ENCODE measurements around the gene MBTPS1. TPM values are rescaled to one million over a fixed set of nuclear protein-coding genes. Genes with fewer than 3 reads are reported as not detected.

Gene MBTPS1
- total and polyA plus RNA-seq, 9 donors: 73.8 to 122 (median 90.3) TPM

DNA sequence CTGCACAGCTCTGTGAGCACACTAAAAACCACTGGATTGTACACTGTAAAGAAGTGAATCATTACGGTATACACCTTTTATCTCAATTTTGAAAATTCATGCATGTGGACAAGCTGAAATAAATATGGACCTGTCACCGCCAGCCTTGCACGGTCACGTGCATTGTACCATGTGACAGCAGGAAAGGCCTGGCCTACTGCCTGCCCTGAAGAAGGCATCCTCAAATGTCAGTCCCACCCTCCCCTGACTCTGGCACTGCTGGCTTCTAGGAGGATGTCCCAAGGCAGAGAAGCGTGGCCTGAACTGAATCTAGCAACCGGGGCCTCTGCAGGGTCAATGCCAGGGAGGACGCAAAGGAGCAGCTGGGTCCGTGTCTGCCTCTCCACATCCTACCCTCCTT, 108.8 kb downstream of the MBTPS1 start:
- TF ChIP-seq POLR2A (IDR thresholded peaks at IDR 0.05): no peak
- Histone ChIP-seq H3K4me3 (no peak overlapping the region), H3K9me3 (no peaks in the 10 kb centered on the region), H3K36me3 (no peaks in the 10 kb centered on the region), H3K27ac (no peak overlapping the region), H3K4me1 (ENCODE audit: insufficient read depth) (no peaks in the 10 kb centered on the region), H3K27me3 (no peaks in the 10 kb centered on the region)
- DNase-seq: no peak
- intact Hi-C loops (cut with DNase I): no loop called here
- WGBS, 3 donors: 56 to 71% (median 60%) methylated on average over 8 of the region's 8 CpGs

DNA sequence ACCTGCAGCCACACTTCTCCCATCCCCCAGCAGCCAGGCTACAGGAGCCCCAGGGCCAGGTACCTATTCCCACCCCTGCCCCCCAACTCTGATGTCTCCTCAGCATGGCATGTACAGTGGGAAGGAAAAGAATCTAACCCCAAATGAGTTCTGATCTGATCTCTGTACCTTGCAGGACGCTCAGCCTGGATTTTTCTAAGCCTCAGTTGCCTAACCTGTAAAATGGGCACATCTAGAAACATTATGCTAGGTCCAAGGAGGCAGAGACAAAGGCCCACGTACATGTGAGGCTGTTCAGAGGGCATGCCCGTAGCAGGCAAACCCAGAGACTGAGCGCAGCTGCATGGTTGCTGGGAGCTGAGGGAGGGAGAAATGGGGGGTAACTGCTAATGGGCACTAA, 109.2 kb downstream of the MBTPS1 start:
- no peak overlapping the region for H3K27ac ChIP-seq
- no peaks in the 10 kb centered on the region for H3K4me1 ChIP-seq (ENCODE audit: insufficient read depth)
- TF ChIP-seq, protein P1, sequence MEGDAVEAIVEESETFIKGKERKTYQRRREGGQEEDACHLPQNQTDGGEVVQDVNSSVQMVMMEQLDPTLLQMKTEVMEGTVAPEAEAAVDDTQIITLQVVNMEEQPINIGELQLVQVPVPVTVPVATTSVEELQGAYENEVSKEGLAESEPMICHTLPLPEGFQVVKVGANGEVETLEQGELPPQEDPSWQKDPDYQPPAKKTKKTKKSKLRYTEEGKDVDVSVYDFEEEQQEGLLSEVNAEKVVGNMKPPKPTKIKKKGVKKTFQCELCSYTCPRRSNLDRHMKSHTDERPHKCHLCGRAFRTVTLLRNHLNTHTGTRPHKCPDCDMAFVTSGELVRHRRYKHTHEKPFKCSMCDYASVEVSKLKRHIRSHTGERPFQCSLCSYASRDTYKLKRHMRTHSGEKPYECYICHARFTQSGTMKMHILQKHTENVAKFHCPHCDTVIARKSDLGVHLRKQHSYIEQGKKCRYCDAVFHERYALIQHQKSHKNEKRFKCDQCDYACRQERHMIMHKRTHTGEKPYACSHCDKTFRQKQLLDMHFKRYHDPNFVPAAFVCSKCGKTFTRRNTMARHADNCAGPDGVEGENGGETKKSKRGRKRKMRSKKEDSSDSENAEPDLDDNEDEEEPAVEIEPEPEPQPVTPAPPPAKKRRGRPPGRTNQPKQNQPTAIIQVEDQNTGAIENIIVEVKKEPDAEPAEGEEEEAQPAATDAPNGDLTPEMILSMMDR (IDR thresholded peaks at IDR 0.05): no peak
- TF ChIP-seq EP300 (IDR thresholded peaks at IDR 0.05): no peak
- no peak for TF ChIP-seq POLR2A (IDR thresholded peaks at IDR 0.05)
- no peaks in the 10 kb centered on the region for H3K36me3 ChIP-seq
- DNase-seq: no peak
- no peak overlapping the region for H3K4me3 ChIP-seq
- H3K27me3 ChIP-seq: no peaks in the 10 kb centered on the region
- no peaks in the 10 kb centered on the region for H3K9me3 ChIP-seq
- intact Hi-C loops (cut with DNase I): no loop called here
- 75 to 86% (median 77%) methylated on average over 4 of the region's 4 CpGs for WGBS, 3 donors

DNA sequence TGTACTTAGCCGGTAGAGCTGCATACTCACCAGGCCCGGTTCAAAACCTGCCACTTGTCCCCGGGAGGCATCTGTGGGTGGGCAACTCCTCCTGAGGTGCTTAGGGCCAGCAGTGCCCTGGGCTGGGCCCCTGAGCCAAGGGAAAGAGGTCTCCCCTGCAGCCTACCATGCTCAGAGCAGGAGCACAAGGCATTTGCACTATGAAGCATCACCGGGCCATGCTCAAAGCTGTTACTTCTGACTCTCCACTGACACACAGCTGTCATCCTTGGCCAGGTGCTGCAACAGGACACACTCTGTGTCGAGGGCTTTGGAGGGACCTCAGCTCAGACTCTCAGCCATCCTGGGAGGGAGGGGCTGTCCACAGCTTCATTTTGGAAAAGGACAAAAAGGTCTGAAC, 111.4 kb downstream of the MBTPS1 start:
- Histone ChIP-seq H3K27ac (no peak overlapping the region), H3K36me3 (no peaks in the 10 kb centered on the region), H3K4me1 (ENCODE audit: insufficient read depth) (no peaks in the 10 kb centered on the region), H3K9me3 (no peaks in the 10 kb centered on the region), H3K27me3 (no peaks in the 10 kb centered on the region), H3K4me3 (no peak overlapping the region)
- intact Hi-C loops (cut with DNase I): no loop called here
- TF ChIP-seq, protein P1 (IDR thresholded peaks at IDR 0.05): no peak
- TF ChIP-seq POLR2A (IDR thresholded peaks at IDR 0.05) (no peak), EP300 (IDR thresholded peaks at IDR 0.05) (no peak)
- DNase-seq: no peak
- 60 to 66% (median 63%) methylated on average over 5 of the region's 5 CpGs for WGBS, 3 donors

DNA sequence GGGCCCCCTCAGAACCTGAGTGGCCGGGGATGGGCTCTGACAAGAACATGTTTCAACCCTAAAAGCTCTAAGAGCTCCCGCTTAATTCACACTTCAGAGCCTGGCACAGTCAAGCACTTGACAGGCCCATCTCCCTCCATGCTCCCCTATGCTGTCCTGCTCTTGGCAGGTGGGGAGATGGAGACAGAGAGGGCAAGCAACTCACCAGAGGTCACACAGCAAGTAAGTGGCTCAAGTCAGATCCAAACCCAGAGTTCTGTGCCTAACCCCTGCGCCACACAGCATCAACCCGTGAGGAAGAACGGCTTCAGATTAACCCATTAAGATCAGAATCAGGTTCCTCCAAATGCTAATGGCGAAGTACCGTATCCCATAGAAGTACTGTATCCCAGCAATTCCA, 112.3 kb downstream of the MBTPS1 start:
- intact Hi-C loops (cut with DNase I): no loop called here
- no peak for DNase-seq
- Histone ChIP-seq H3K9me3 (no peaks in the 10 kb centered on the region), H3K27me3 (no peaks in the 10 kb centered on the region), H3K4me1 (ENCODE audit: insufficient read depth) (no peaks in the 10 kb centered on the region), H3K4me3 (no peak overlapping the region), H3K27ac (no peak overlapping the region), H3K36me3 (no peaks in the 10 kb centered on the region)
- TF ChIP-seq POLR2A (IDR thresholded peaks at IDR 0.05) (no peak), EP300 (IDR thresholded peaks at IDR 0.05) (no peak)
- TF ChIP-seq, protein P1 (IDR thresholded peaks at IDR 0.05): no peak
- 64 to 75% (median 67%) methylated on average over 7 of the region's 7 CpGs for WGBS, 3 donors

Small RNA genes within 50 kb of the gene (small RNA-seq; reads per million reads assigned to genes)
- gene RNA5SP432: not detected

Other genes starting within 250 kb of the MBTPS1 start
- 10 to 100 TPM in 2 of 7 donors, 1 to 10 TPM in 5; 6.8 to 11.8 (median 8.8) TPM for gene MLYCD, start 217.8 kb downstream of the MBTPS1 start, total RNA-seq
- gene MLYCD, start 217.8 kb downstream of the MBTPS1 start, polyA plus RNA-seq: 1 to 10 TPM; 4.4 to 4.6 TPM
- gene OSGIN1, start 163.7 kb downstream of the MBTPS1 start, total RNA-seq: 1 to 10 TPM; 2.0 to 9.3 (median 5.4) TPM
- 1 to 10 TPM in 1 of 2 donors, under 1 TPM in 1; 0.65 to 5.5 TPM for gene OSGIN1, start 163.7 kb downstream of the MBTPS1 start, polyA plus RNA-seq
- under 1 TPM in 3 of 7 donors, not detected in 4; 0.20 to 0.50 (median 0.37) TPM for gene NECAB2, start 148.7 kb downstream of the MBTPS1 start, total RNA-seq
- gene NECAB2, start 148.7 kb downstream of the MBTPS1 start, polyA plus RNA-seq: 1 to 10 TPM in 1 of 2 donors, under 1 TPM in 1; 0.65 to 1.6 TPM
- gene SLC38A8, start 74.1 kb downstream of the MBTPS1 start, total RNA-seq: under 1 TPM in 2 of 7 donors, not detected in 5; 0.62 to 0.66 TPM
- under 1 TPM in 1 of 2 donors, not detected in 1; 0.98 TPM for gene SLC38A8, start 74.1 kb downstream of the MBTPS1 start, polyA plus RNA-seq
- gene HSDL1, start 28.2 kb upstream of the MBTPS1 start, total RNA-seq: 10 to 100 TPM; 17.5 to 34.1 (median 27.2) TPM
- gene HSDL1, start 28.2 kb upstream of the MBTPS1 start, polyA plus RNA-seq: 10 to 100 TPM; 17.6 to 28.2 TPM
- 10 to 100 TPM in 1 of 7 donors, 1 to 10 TPM in 4, under 1 TPM in 2; 0.33 to 42.6 (median 3.6) TPM for gene DNAAF1, start 28.4 kb upstream of the MBTPS1 start, total RNA-seq
- 1 to 10 TPM in 1 of 2 donors, under 1 TPM in 1; 0.95 to 1.1 TPM for gene DNAAF1, start 28.4 kb upstream of the MBTPS1 start, polyA plus RNA-seq
- 10 to 100 TPM; 39.7 to 89.0 (median 58.4) TPM for gene TAF1C, start 70.1 kb upstream of the MBTPS1 start, total RNA-seq
- 10 to 100 TPM; 14.1 to 63.8 TPM for gene TAF1C, start 70.1 kb upstream of the MBTPS1 start, polyA plus RNA-seq
- under 1 TPM in 2 of 7 donors, not detected in 5; 0.71 to 0.97 TPM for gene ADAD2, start 74.2 kb upstream of the MBTPS1 start, total RNA-seq
- 1 to 10 TPM in 1 of 2 donors, under 1 TPM in 1; 0.12 to 2.0 TPM for gene ADAD2, start 74.2 kb upstream of the MBTPS1 start, polyA plus RNA-seq
- gene KCNG4, start 123.1 kb upstream of the MBTPS1 start, total RNA-seq: not detected
- not detected for gene KCNG4, start 123.1 kb upstream of the MBTPS1 start, polyA plus RNA-seq
- 1 to 10 TPM in 4 of 7 donors, under 1 TPM in 3; 0.57 to 3.4 (median 2.1) TPM for gene WFDC1, start 177.9 kb upstream of the MBTPS1 start, total RNA-seq
- gene WFDC1, start 177.9 kb upstream of the MBTPS1 start, polyA plus RNA-seq: 10 to 100 TPM in 1 of 2 donors, 1 to 10 TPM in 1; 8.4 to 10.7 TPM

Measured in ovary (tissue), 9 donors.